Neural progenitor cell (in vitro differentiated cells): Measurements from ENCODE around the gene CDH23. TPM values are rescaled to one million over a fixed set of nuclear protein-coding genes. Genes with fewer than 3 reads are reported as not detected.

Experiments
- DNase-seq: peaks from one replicate; pipeline ENCODE4 v3.0.0-alpha.2; 2016; ENCODE audit warnings: low spot score
- H2AFZ ChIP-seq: fragments of 200-600 bp; sonication (generic); replicated peaks from 2 replicates; pipeline ENCODE4 v1.6.1; 2016; ENCODE audit warnings: antibody characterized with exemption
- H3F3A ChIP-seq: fragments of 200-600 bp; sonication (generic); 2 replicates; pipeline ENCODE4 v1.6.1; 2016; ENCODE audit warnings: antibody characterized with exemption, low read depth
- H3K27ac ChIP-seq: fragments of 200-600 bp; sonication (generic); 2 replicates; pipeline ENCODE4 v1.5.1; 2016; ENCODE audit warnings: mild to moderate bottlenecking
- H3K27me3 ChIP-seq: fragments of 200-600 bp; sonication (generic); 2 replicates; pipeline ENCODE4 v1.6.1; 2016; ENCODE audit warnings: mild to moderate bottlenecking, moderate library complexity
- H3K36me3 ChIP-seq: fragments of 200-600 bp; sonication (generic); 2 replicates; pipeline ENCODE4 v1.5.1; 2016
- H3K4me1 ChIP-seq: fragments of 200-600 bp; sonication (generic); 2 replicates; pipeline ENCODE4 v1.6.1; 2016; ENCODE audit warnings: mixed run types
- H3K4me2 ChIP-seq: fragments of 200-600 bp; sonication (generic); 2 replicates; pipeline ENCODE4 v1.6.1; 2016
- H3K4me3 ChIP-seq: fragments of 200-600 bp; sonication (generic); 2 replicates; pipeline ENCODE4 v1.5.1; 2016
- H3K79me2 ChIP-seq: fragments of 200-600 bp; sonication (generic); 2 replicates; pipeline ENCODE4 v1.6.1; 2016; ENCODE audit warnings: low read depth
- H3K9ac ChIP-seq: fragments of 200-600 bp; sonication (generic); 2 replicates; pipeline ENCODE4 v1.6.1; 2016
- H3K9me3 ChIP-seq: fragments of 200-600 bp; sonication (generic); 2 replicates; pipeline ENCODE4 v1.5.1; 2016; ENCODE audit warnings: low read depth
- H4K20me1 ChIP-seq: fragments of 200-600 bp; sonication (generic); 2 replicates; pipeline ENCODE4 v1.6.1; 2016; ENCODE audit warnings: low read depth
- H3K27ac Mint-ChIP-seq: 3 replicates; pipeline ENCODE4 v1.8.0; 2021; ENCODE audit warnings: mixed read lengths
- H3K27me3 Mint-ChIP-seq: 2 replicates; pipeline ENCODE4 v1.8.0; 2022; ENCODE audit warnings: low read depth, mild to moderate bottlenecking, inconsistent platforms, moderate library complexity, mixed read lengths; ENCODE audit not compliant: insufficient read depth
- H3K36me3 Mint-ChIP-seq: 3 replicates; pipeline ENCODE4 v1.8.0; 2021; ENCODE audit warnings: mixed read lengths
- H3K4me1 Mint-ChIP-seq: 3 replicates; pipeline ENCODE4 v1.8.0; 2021; ENCODE audit warnings: mixed read lengths
- H3K4me3 Mint-ChIP-seq: 3 replicates; pipeline ENCODE4 v1.8.0; 2021; ENCODE audit warnings: mild to moderate bottlenecking, moderate library complexity, mixed read lengths
- H3K9me3 Mint-ChIP-seq: 3 replicates; pipeline ENCODE4 v1.8.0; 2020; ENCODE audit warnings: mixed read lengths
- CTCF ChIP-seq: fragments of 200-600 bp; sonication (generic); IDR thresholded peaks from 2 replicates; pipeline ENCODE4 v1.5.1; 2017; ENCODE audit warnings: antibody characterized with exemption, mild to moderate bottlenecking
- EZH2 ChIP-seq: fragments of 200-600 bp; sonication (generic); IDR thresholded peaks from 2 replicates; pipeline ENCODE4 v1.6.1; 2017; ENCODE audit warnings: antibody characterized with exemption, mild to moderate bottlenecking, moderate library complexity
- EZH2phosphoT487 ChIP-seq: fragments of 200-600 bp; sonication (generic); IDR thresholded peaks from 2 replicates; pipeline ENCODE4 v1.6.1; 2017; ENCODE audit warnings: antibody characterized with exemption
- total RNA-seq: library from RNA; depleted of rRNA; stranded (reverse); fragments of >200 nt; gene quantifications from 2 replicates; pipeline ENCODE4 v1.2.3, GENCODE V29; 2015; ENCODE audit warnings: low replicate concordance

The CDH23 gene
- total RNA-seq, 1 donor from 2014 or later = 5.9 TPM

GRCh38 chr10:71451754-71452153 is 55.0 kb downstream of the CDH23 start:
- no peaks in the 10 kb centered on the region for H3K36me3 Mint-ChIP-seq
- no peak for TF ChIP-seq EZH2phosphoT487
- H3K27me3 Mint-ChIP-seq = peaks cover 2% of the 10 kb centered on the region
- Histone ChIP-seq H4K20me1 (no peaks in the 10 kb centered on the region), H3K4me1 (peaks cover 3% of the 10 kb centered on the region), H3K27ac (no peak overlapping the region), H3K36me3 (no peaks in the 10 kb centered on the region), H2AFZ (no peak overlapping the region), H3K4me3 (no peak overlapping the region), H3F3A (no peaks in the 10 kb centered on the region), H3K9me3 (no peaks in the 10 kb centered on the region), H3K79me2 (no peaks in the 10 kb centered on the region), H3K27me3 (no peaks in the 10 kb centered on the region), H3K9ac (no peak overlapping the region), H3K4me2 (no peak overlapping the region)
- no peak overlapping the region for H3K27ac Mint-ChIP-seq
- DNase-seq = no peak
- H3K9me3 Mint-ChIP-seq = no peaks in the 10 kb centered on the region
- peaks cover 5% of the 10 kb centered on the region for H3K4me1 Mint-ChIP-seq
- H3K4me3 Mint-ChIP-seq = no peak overlapping the region

GRCh38 chr10:71453186-71453585 is 56.5 kb downstream of the CDH23 start:
- H3F3A ChIP-seq = no peaks in the 10 kb centered on the region
- no peak overlapping the region for H3K27ac Mint-ChIP-seq
- H3K27me3 Mint-ChIP-seq = peaks cover 2% of the 10 kb centered on the region

GRCh38 chr10:71454347-71454746 is 57.6 kb downstream of the CDH23 start:
- H3K9me3 ChIP-seq = no peaks in the 10 kb centered on the region
- H2AFZ ChIP-seq = no peak overlapping the region
- Mint-ChIP-seq H3K27ac (no peak overlapping the region), H3K27me3 (peaks cover 2% of the 10 kb centered on the region), H3K4me3 (no peak overlapping the region), H3K36me3 (no peaks in the 10 kb centered on the region), H3K4me1 (peaks cover 5% of the 10 kb centered on the region), H3K9me3 (no peaks in the 10 kb centered on the region)
- H3K4me2 ChIP-seq = no peak overlapping the region
- no peak for DNase-seq
- TF ChIP-seq EZH2phosphoT487 = no peak
- TF ChIP-seq CTCF = no peak
- TF ChIP-seq EZH2 = no peak
- H3K4me3 ChIP-seq = no peak overlapping the region
- no peaks in the 10 kb centered on the region for H3K79me2 ChIP-seq
- H3K27me3 ChIP-seq = no peaks in the 10 kb centered on the region
- no peaks in the 10 kb centered on the region for H3K36me3 ChIP-seq
- H3K9ac ChIP-seq = no peak overlapping the region
- no peaks in the 10 kb centered on the region for H3F3A ChIP-seq
- no peaks in the 10 kb centered on the region for H4K20me1 ChIP-seq
- no peak overlapping the region for H3K27ac ChIP-seq
- H3K4me1 ChIP-seq = peaks cover 3% of the 10 kb centered on the region

More at GRCh38 chr10:71453186-71453585, 56.5 kb downstream of the CDH23 start:
- Mint-ChIP-seq H3K9me3 (no peaks in the 10 kb centered on the region), H3K4me3 (no peak overlapping the region), H3K4me1 (peaks cover 5% of the 10 kb centered on the region), H3K36me3 (no peaks in the 10 kb centered on the region)
- Histone ChIP-seq H3K4me1 (peaks cover 3% of the 10 kb centered on the region), H3K4me3 (no peak overlapping the region), H3K27ac (no peak overlapping the region), H3K27me3 (no peaks in the 10 kb centered on the region), H4K20me1 (no peaks in the 10 kb centered on the region), H2AFZ (no peak overlapping the region), H3K9ac (no peak overlapping the region), H3K9me3 (no peaks in the 10 kb centered on the region), H3K4me2 (no peak overlapping the region), H3K79me2 (no peaks in the 10 kb centered on the region), H3K36me3 (no peaks in the 10 kb centered on the region)
- no peak for DNase-seq
- TF ChIP-seq EZH2phosphoT487 (no peak), EZH2 (no peak), CTCF (no peak)

GRCh38 chr10:71455035-71455434 is 58.3 kb downstream of the CDH23 start:
- Histone ChIP-seq H3K4me2 (no peak overlapping the region), H3K79me2 (no peaks in the 10 kb centered on the region), H3K36me3 (no peaks in the 10 kb centered on the region), H3K27me3 (no peaks in the 10 kb centered on the region), H3K4me3 (no peak overlapping the region), H3K9ac (no peak overlapping the region), H2AFZ (no peak overlapping the region), H3K4me1 (no peaks in the 10 kb centered on the region), H3K27ac (no peak overlapping the region), H4K20me1 (no peaks in the 10 kb centered on the region), H3K9me3 (no peaks in the 10 kb centered on the region), H3F3A (no peaks in the 10 kb centered on the region)
- no peak for DNase-seq
- Mint-ChIP-seq H3K4me3 (no peak overlapping the region), H3K9me3 (no peaks in the 10 kb centered on the region), H3K36me3 (no peaks in the 10 kb centered on the region), H3K27me3 (peaks cover 2% of the 10 kb centered on the region), H3K4me1 (no peaks in the 10 kb centered on the region), H3K27ac (no peak overlapping the region)
- TF ChIP-seq EZH2 (no peak), EZH2phosphoT487 (no peak), CTCF (no peak)
